Upper lobe of left lung (tissue), 4 donors: Measurements from ENCODE around the gene ARAP3.

ENCODE experiments used
- CTCF ChIP-seq, 6 experiments: fragments of 450-650 bp in 4 of 6; fragments of 200-600 bp in 2 of 6; sonication (generic) in 2 of 6; IDR thresholded peaks; one replicate each; pipeline ENCODE4 v1.5.1; 2016 to 2019; ENCODE audit warnings: antibody characterized with exemption in 6 of 6
- POLR2AphosphoS5 ChIP-seq, 2 donors: sonication (generic); formaldehyde crosslinking; IDR thresholded peaks; one replicate each; pipeline ENCODE4 v1.5.1; 2017; ENCODE audit warnings: antibody characterized with exemption in 2 of 2

GRCh38 chr5:141716009-141716408 is 34.0 kb upstream of the ARAP3 start:
- TF ChIP-seq CTCF (IDR thresholded peaks at IDR 0.05) (no peak), POLR2AphosphoS5 (IDR thresholded peaks at IDR 0.05) (no peak)
